Endothelial cell of umbilical vein (primary cell): ENCODE data around the gene MTA1. TPM values are rescaled to one million over a fixed set of nuclear protein-coding genes. Genes with fewer than 3 reads are reported as not detected.

ENCODE experiments used
- BruUV-seq: library from RNA; stranded (reverse); fragments of 400-500 nt; replicated peaks from 2 replicates; lab custom pipeline; 2021; lab: Mats Ljungman, UMichigan
- CTCF ChIA-PET: fragments of 300-600, 350-600 bp; sonication (Branson Sonifier 250); formaldehyde crosslinking; loops from one replicate; lab custom pipeline; 2021; ENCODE audit warnings: antibody characterized with exemption, inconsistent platforms; lab: Charles Lee
- POLR2A ChIA-PET: fragments of 300-600, 350-600 bp; sonication (Branson Sonifier 250); formaldehyde crosslinking; loops from one replicate; lab custom pipeline; 2021; ENCODE audit warnings: antibody characterized with exemption, inconsistent platforms; lab: Charles Lee
- DNase-seq: peaks from one replicate; pipeline ENCODE4 v3.0.0-alpha.2; 2011; ENCODE audit warnings: low read depth, low spot score
- FAIRE-seq: peaks from 2 replicates; lab custom pipeline; 2011; peaks lifted over from hg19 to GRCh38; lab: Jason Lieb, UNC
- H2AFZ ChIP-seq: 2 replicates; pipeline ENCODE4 v1.6.0; 2012; ENCODE audit warnings: low read depth, low read length, control low read depth, inconsistent platforms
- H3K27ac ChIP-seq: 2 replicates; pipeline ENCODE4 v1.5.1; 2011; ENCODE audit warnings: low read depth, mild to moderate bottlenecking, control low read depth, low read length, moderate library complexity; ENCODE audit not compliant: insufficient read depth
- H3K27me3 ChIP-seq, 2 experiments: 2 replicates each; pipeline versions ENCODE4 v1.6.0 to v1.6.1; 2011; ENCODE audit warnings: low read length in 2 of 2, mixed read lengths in 1 of 2; ENCODE audit not compliant: control insufficient read depth in 2 of 2, insufficient read depth in 2 of 2
- H3K36me3 ChIP-seq, 2 experiments: 2 replicates in 1 of 2; 3 replicates in 1 of 2; pipeline ENCODE4 v1.5.1; 2011; ENCODE audit warnings: low read length in 2 of 2, mild to moderate bottlenecking in 1 of 2, moderate library complexity in 1 of 2; ENCODE audit not compliant: control insufficient read depth in 2 of 2, insufficient read depth in 2 of 2; ENCODE audit errors: extremely low read depth in 1 of 2
- H3K4me1 ChIP-seq: 3 replicates; pipeline ENCODE4 v1.5.1; 2011; ENCODE audit warnings: mild to moderate bottlenecking, low read length; ENCODE audit not compliant: control insufficient read depth, insufficient read depth; ENCODE audit errors: extremely low read depth
- H3K4me2 ChIP-seq: 2 replicates; pipeline ENCODE4 v1.6.1; 2011; ENCODE audit warnings: low read length, control low read depth, mixed read lengths; ENCODE audit not compliant: insufficient read depth
- H3K4me3 ChIP-seq, 3 experiments: fragments of 200-600 bp in 1 of 3; sonication (generic), shearing (Covaris generic) in 1 of 3; replicated peaks in 1 of 3; 2 replicates each; pipeline ENCODE4 v1.5.1; 2011 to 2016; ENCODE audit warnings: control low read depth in 3 of 3, low read length in 3 of 3, mild to moderate bottlenecking in 2 of 3, inconsistent platforms in 1 of 3, low read depth in 1 of 3, moderate library complexity in 1 of 3; ENCODE audit not compliant: insufficient read depth in 1 of 3
- H3K79me2 ChIP-seq: 2 replicates; pipeline ENCODE4 v1.6.0; 2012; ENCODE audit warnings: low read length, inconsistent platforms; ENCODE audit not compliant: control insufficient read depth, insufficient read depth
- H3K9ac ChIP-seq: replicated peaks from 2 replicates; pipeline ENCODE3; 2011; ENCODE audit warnings: low read length, control low read depth; ENCODE audit not compliant: insufficient read depth; ENCODE audit errors: extremely low read depth
- H3K9me1 ChIP-seq: replicated peaks from 3 replicates; pipeline ENCODE4 v1.6.0; 2011; ENCODE audit warnings: mild to moderate bottlenecking, low read length; ENCODE audit not compliant: control insufficient read depth, insufficient read depth; ENCODE audit errors: extremely low read depth
- H3K9me3 ChIP-seq: replicated peaks from 2 replicates; pipeline ENCODE4 v1.5.1; 2012; ENCODE audit warnings: low read length, inconsistent platforms; ENCODE audit not compliant: control insufficient read depth, insufficient read depth
- H4K20me1 ChIP-seq: replicated peaks from 2 replicates; pipeline ENCODE3; 2011; ENCODE audit warnings: mild to moderate bottlenecking, low read length; ENCODE audit not compliant: control insufficient read depth, insufficient read depth; ENCODE audit errors: extremely low read depth
- EZH2 ChIP-seq: IDR thresholded peaks from 2 replicates; pipeline ENCODE4 v1.6.1; 2012; ENCODE audit warnings: borderline replicate concordance, low read depth, mild to moderate bottlenecking, moderate library complexity, low read length, inconsistent platforms; ENCODE audit not compliant: severe bottlenecking
- FOS ChIP-seq: IDR thresholded peaks from 2 replicates; pipeline ENCODE4 v1.6.1; 2011; ENCODE audit warnings: mild to moderate bottlenecking, low read length, moderate library complexity, borderline replicate concordance; ENCODE audit not compliant: insufficient read depth
- GATA2 ChIP-seq: IDR thresholded peaks from 2 replicates; pipeline ENCODE4 v1.7.0; 2011; ENCODE audit warnings: low read depth, mild to moderate bottlenecking, moderate library complexity, mixed read lengths, low read length; ENCODE audit not compliant: insufficient read length, insufficient read depth
- JUN ChIP-seq: IDR thresholded peaks from 2 replicates; pipeline ENCODE4 v1.6.1; 2011; ENCODE audit warnings: borderline replicate concordance, low read depth; ENCODE audit not compliant: insufficient read length, insufficient read depth
- MYC ChIP-seq: IDR thresholded peaks from one replicate; pipeline ENCODE4 v1.6.1; 2011; ENCODE audit warnings: mild to moderate bottlenecking, low read depth, low read length
- POLR2A ChIP-seq: IDR thresholded peaks from 2 replicates; pipeline ENCODE4 v1.6.1; 2012; ENCODE audit warnings: low read depth, mild to moderate bottlenecking, control low read depth, low read length
- POLR2AphosphoS5 ChIP-seq: IDR thresholded peaks from 2 replicates; pipeline ENCODE4 v1.6.1; 2012; ENCODE audit warnings: low read depth, mild to moderate bottlenecking, control low read depth, low read length, moderate library complexity; ENCODE audit not compliant: insufficient read depth
- dilution Hi-C: fragments of 300-500 bp; cut with MboI; formaldehyde crosslinking; loops from one replicate; pipeline ENCODE4 v1.15.0; 2019; ENCODE audit warnings: low sequenced_read_pairs; ENCODE audit not compliant: extremely low pct_ligation_motif_present
- intact Hi-C: fragments of 100-400 bp; cut with micrococcal nuclease; formaldehyde crosslinking; loops from one replicate; pipeline ENCODE4 v1.10.0; 2022
- polyA plus RNA-seq, 4 experiments: library from polyadenylated mRNA; depleted of rRNA in 3 of 4; stranded (reverse) in 3 of 4; unstranded in 1 of 4; fragments of >200 nt; gene quantifications; 2 replicates each; pipeline versions ENCODE4 v1.2.1 to v1.2.3, GENCODE V29; 2011 to 2012; ENCODE audit warnings: missing spikeins in 1 of 4
- total RNA-seq: library from RNA; stranded (reverse); gene quantifications from 2 replicates; pipeline ENCODE4 v1.2.3, GENCODE V29; 2021
- TF ChIP-seq, protein P1 (sequence below), 2 donors: IDR thresholded peaks; 1 replicate in 1 of 2; 2 replicates in 1 of 2; pipeline ENCODE4 v1.5.1; 2011; ENCODE audit warnings: low read length in 2 of 2, mild to moderate bottlenecking in 2 of 2, moderate library complexity in 2 of 2, control low read depth in 1 of 2, inconsistent platforms in 1 of 2, low read depth in 1 of 2; ENCODE audit not compliant: insufficient read depth in 1 of 2; ENCODE audit errors: extremely low read depth in 1 of 2
- TF ChIP-seq, protein P2 (sequence below): IDR thresholded peaks from 2 replicates; pipeline ENCODE4 v1.6.1; 2011; ENCODE audit not compliant: insufficient read depth, insufficient read length

The MTA1 gene
- total and polyA plus RNA-seq, 2 donors (not counting 3 experiments of a cell fraction or from before 2014, with no cell fraction given) = 85.2 to 167 TPM

- FAIRE-seq (no peak), DNase-seq (no peak)
- Histone ChIP-seq H3K4me1 (peaks cover 5% of the 10 kb centered on the region), H3K9me3 (no peaks in the 10 kb centered on the region), H3K4me3 (no peak overlapping the region), H3K9ac (no peak overlapping the region), H3K79me2 (no peaks in the 10 kb centered on the region), H2AFZ (no peak overlapping the region), H4K20me1 (no peaks in the 10 kb centered on the region), H3K27me3 (no peaks in the 10 kb centered on the region), H3K9me1 (no peaks in the 10 kb centered on the region), H3K4me2 (no peak overlapping the region), H3K36me3 (peaks cover 0 to 1% of the 10 kb centered on the region in 2 experiments), H3K27ac (no peak overlapping the region)
- dilution Hi-C loops = no loop called here
- no peak for TF ChIP-seq JUN
- TF ChIP-seq, protein P1, sequence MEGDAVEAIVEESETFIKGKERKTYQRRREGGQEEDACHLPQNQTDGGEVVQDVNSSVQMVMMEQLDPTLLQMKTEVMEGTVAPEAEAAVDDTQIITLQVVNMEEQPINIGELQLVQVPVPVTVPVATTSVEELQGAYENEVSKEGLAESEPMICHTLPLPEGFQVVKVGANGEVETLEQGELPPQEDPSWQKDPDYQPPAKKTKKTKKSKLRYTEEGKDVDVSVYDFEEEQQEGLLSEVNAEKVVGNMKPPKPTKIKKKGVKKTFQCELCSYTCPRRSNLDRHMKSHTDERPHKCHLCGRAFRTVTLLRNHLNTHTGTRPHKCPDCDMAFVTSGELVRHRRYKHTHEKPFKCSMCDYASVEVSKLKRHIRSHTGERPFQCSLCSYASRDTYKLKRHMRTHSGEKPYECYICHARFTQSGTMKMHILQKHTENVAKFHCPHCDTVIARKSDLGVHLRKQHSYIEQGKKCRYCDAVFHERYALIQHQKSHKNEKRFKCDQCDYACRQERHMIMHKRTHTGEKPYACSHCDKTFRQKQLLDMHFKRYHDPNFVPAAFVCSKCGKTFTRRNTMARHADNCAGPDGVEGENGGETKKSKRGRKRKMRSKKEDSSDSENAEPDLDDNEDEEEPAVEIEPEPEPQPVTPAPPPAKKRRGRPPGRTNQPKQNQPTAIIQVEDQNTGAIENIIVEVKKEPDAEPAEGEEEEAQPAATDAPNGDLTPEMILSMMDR (IDR thresholded peaks at IDR 0.05; ENCODE audit: extremely low read depth in 1 of 2, insufficient read depth in 1 of 2, low read depth in 1 of 2, low read length in 2 of 2) = no peak
- no peak for TF ChIP-seq FOS
- TF ChIP-seq EZH2 = no peak
- TF ChIP-seq POLR2A = no peak
- TF ChIP-seq, protein P2, sequence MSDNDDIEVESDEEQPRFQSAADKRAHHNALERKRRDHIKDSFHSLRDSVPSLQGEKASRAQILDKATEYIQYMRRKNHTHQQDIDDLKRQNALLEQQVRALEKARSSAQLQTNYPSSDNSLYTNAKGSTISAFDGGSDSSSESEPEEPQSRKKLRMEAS = no peak
- no peak for TF ChIP-seq GATA2
- no peak for TF ChIP-seq POLR2AphosphoS5
- no peak for TF ChIP-seq MYC
- ChIA-PET CTCF (no interaction called here), POLR2A (no interaction called here)
- intact Hi-C loops = no loop called here
- BruUV-seq = no TSS peak
These were observed 27.2 kb upstream of the MTA1 start for GRCh38 chr14:105392131-105393090.
